ENCODE data around the gene SPATA12. TPM values are rescaled to one million over a fixed set of nuclear protein-coding genes. Genes with fewer than 3 reads are reported as not detected.

SPATA12 gene
- total RNA-seq, 1 experiment from 2014 or later: not detected

- ChIA-PET POLR2A (ENCODE audit: low non-redundant PET) (no interaction called here), CTCF (interaction anchor here (0.6 kb wide), 1 partner anchor 105 kb away, joined by 3 read pairs; no protein-coding TSS in a partner anchor)
- TF ChIP-seq, protein P1, sequence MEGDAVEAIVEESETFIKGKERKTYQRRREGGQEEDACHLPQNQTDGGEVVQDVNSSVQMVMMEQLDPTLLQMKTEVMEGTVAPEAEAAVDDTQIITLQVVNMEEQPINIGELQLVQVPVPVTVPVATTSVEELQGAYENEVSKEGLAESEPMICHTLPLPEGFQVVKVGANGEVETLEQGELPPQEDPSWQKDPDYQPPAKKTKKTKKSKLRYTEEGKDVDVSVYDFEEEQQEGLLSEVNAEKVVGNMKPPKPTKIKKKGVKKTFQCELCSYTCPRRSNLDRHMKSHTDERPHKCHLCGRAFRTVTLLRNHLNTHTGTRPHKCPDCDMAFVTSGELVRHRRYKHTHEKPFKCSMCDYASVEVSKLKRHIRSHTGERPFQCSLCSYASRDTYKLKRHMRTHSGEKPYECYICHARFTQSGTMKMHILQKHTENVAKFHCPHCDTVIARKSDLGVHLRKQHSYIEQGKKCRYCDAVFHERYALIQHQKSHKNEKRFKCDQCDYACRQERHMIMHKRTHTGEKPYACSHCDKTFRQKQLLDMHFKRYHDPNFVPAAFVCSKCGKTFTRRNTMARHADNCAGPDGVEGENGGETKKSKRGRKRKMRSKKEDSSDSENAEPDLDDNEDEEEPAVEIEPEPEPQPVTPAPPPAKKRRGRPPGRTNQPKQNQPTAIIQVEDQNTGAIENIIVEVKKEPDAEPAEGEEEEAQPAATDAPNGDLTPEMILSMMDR (conservative IDR thresholded peaks at IDR 0.05; ENCODE audit: low read depth, low read length): no peak
- TF ChIP-seq EZH2 (IDR thresholded peaks at IDR 0.05; ENCODE audit: borderline replicate concordance, low read depth, low read length, poor library complexity, severe bottlenecking): no peak
Measured at GRCh38 chr3:57116501-57116900, 56.0 kb downstream of the SPATA12 start.

DNA sequence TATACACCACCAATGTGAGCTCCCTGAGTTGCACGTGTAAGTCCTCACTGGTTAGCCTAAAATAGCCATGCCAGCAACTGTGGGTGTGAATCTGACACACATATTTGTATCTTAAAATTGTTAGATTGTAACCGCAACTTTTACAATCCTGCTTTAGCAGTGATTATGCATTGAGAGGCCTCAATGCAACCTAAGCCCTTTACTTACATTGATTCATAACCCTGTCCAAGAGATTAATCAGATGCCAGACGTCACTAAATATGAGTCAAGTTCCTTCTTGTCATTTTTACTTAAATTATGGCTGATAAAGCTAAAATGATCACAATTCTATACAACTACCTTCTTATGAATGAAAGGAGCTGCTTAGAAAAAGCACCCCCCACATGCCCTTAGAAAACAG, 57.8 kb downstream of the SPATA12 start:
- CTCF ChIA-PET: no interaction called here
- Histone ChIP-seq H3K27me3 (replicated peaks; ENCODE audit: insufficient read depth, low read depth, low read length, poor library complexity) (no peaks in the 10 kb centered on the region), H3K36me3 (ENCODE audit: insufficient read depth, low read length, poor library complexity, severe bottlenecking) (no peaks in the 10 kb centered on the region)

More at GRCh38 chr3:57116501-57116900, 56.0 kb downstream of the SPATA12 start:
- H3K27ac ChIP-seq (ENCODE audit: low read depth, low read length, poor library complexity, severe bottlenecking): no peak overlapping the region
- intact Hi-C loops (cut with micrococcal nuclease; ENCODE audit: unreplicated experiment): no loop called here
- no peaks in the 10 kb centered on the region for H3K27me3 ChIP-seq (replicated peaks; ENCODE audit: insufficient read depth, low read depth, low read length, poor library complexity)
- DNase-seq (ENCODE audit: low spot score): no peak
- H3K36me3 ChIP-seq (ENCODE audit: insufficient read depth, low read length, poor library complexity, severe bottlenecking): no peaks in the 10 kb centered on the region
- no peak overlapping the region for H3K4me3 ChIP-seq (ENCODE audit: low read depth, low read length, poor library complexity, severe bottlenecking)
- H3K4me1 ChIP-seq (ENCODE audit: insufficient read depth, low read length, poor library complexity, severe bottlenecking): no peaks in the 10 kb centered on the region
- H3K9me3 ChIP-seq (ENCODE audit: low read depth, low read length, poor library complexity, severe bottlenecking): no peaks in the 10 kb centered on the region
- no TSS peak for BruUV-seq (replicated peaks)

GRCh38 chr3:57120040-57120439, 59.6 kb downstream of the SPATA12 start:
- DNase-seq (ENCODE audit: low spot score): no peak
- BruUV-seq (replicated peaks): no TSS peak
- ChIA-PET CTCF (no interaction called here), POLR2A (ENCODE audit: low non-redundant PET) (no interaction called here)
- Histone ChIP-seq H3K27ac (ENCODE audit: low read depth, low read length, poor library complexity, severe bottlenecking) (no peak overlapping the region), H3K27me3 (replicated peaks; ENCODE audit: insufficient read depth, low read depth, low read length, poor library complexity) (no peaks in the 10 kb centered on the region), H3K36me3 (ENCODE audit: insufficient read depth, low read length, poor library complexity, severe bottlenecking) (no peaks in the 10 kb centered on the region), H3K4me3 (ENCODE audit: low read depth, low read length, poor library complexity, severe bottlenecking) (no peak overlapping the region), H3K4me1 (ENCODE audit: insufficient read depth, low read length, poor library complexity, severe bottlenecking) (no peaks in the 10 kb centered on the region), H3K9me3 (ENCODE audit: low read depth, low read length, poor library complexity, severe bottlenecking) (no peaks in the 10 kb centered on the region)
- TF ChIP-seq, protein P1 (conservative IDR thresholded peaks at IDR 0.05; ENCODE audit: low read depth, low read length): no peak
- TF ChIP-seq EZH2 (IDR thresholded peaks at IDR 0.05; ENCODE audit: borderline replicate concordance, low read depth, low read length, poor library complexity, severe bottlenecking): no peak
- intact Hi-C loops (cut with micrococcal nuclease; ENCODE audit: unreplicated experiment): no loop called here

More for the DNA sequence above, 57.8 kb downstream of the SPATA12 start:
- DNase-seq (ENCODE audit: low spot score): no peak
- Histone ChIP-seq H3K4me1 (ENCODE audit: insufficient read depth, low read length, poor library complexity, severe bottlenecking) (no peaks in the 10 kb centered on the region), H3K4me3 (ENCODE audit: low read depth, low read length, poor library complexity, severe bottlenecking) (no peak overlapping the region), H3K9me3 (ENCODE audit: low read depth, low read length, poor library complexity, severe bottlenecking) (no peaks in the 10 kb centered on the region), H3K27ac (ENCODE audit: low read depth, low read length, poor library complexity, severe bottlenecking) (no peak overlapping the region)
- no peak for TF ChIP-seq EZH2 (IDR thresholded peaks at IDR 0.05; ENCODE audit: borderline replicate concordance, low read depth, low read length, poor library complexity, severe bottlenecking)
- TF ChIP-seq, protein P1 (conservative IDR thresholded peaks at IDR 0.05; ENCODE audit: low read depth, low read length): no peak
- intact Hi-C loops (cut with micrococcal nuclease; ENCODE audit: unreplicated experiment): no loop called here
- BruUV-seq (replicated peaks): no TSS peak
- POLR2A ChIA-PET (ENCODE audit: low non-redundant PET): no interaction called here
